H1 (cell line): ENCODE measurements around the gene VPS37D. TPM values are rescaled to one million over a fixed set of nuclear protein-coding genes. Genes with fewer than 3 reads are reported as not detected.

Source experiments
- CTCF ChIA-PET: fragments of 300-600 bp; sonication (Branson Sonifier 250); formaldehyde crosslinking; loops from one replicate; lab custom pipeline; 2021; ENCODE audit not compliant: partially characterized antibody; lab: Charles Lee
- POLR2A ChIA-PET: fragments of 300-600 bp; sonication (Branson Sonifier 250); formaldehyde crosslinking; loops from one replicate; lab custom pipeline; 2021; ENCODE audit warnings: inconsistent platforms; ENCODE audit not compliant: partially characterized antibody; lab: Charles Lee
- DNase-seq, 2 experiments: peaks; one replicate each; pipeline versions ENCODE4 v3.0.0 to v3.0.0-alpha.2; 2010 to 2022; ENCODE audit warnings: low spot score in 2 of 2, low read depth in 1 of 2, mixed read lengths in 1 of 2
- FAIRE-seq: peaks from 2 replicates; lab custom pipeline; 2011; peaks lifted over from hg19 to GRCh38; lab: Jason Lieb, UNC
- H2AFZ ChIP-seq: 2 replicates; pipeline ENCODE4 v1.8.1; 2012; ENCODE audit warnings: low read length, inconsistent platforms
- H2AK5ac ChIP-seq: 2 replicates; pipeline ENCODE4 v1.6.1; 2013; ENCODE audit warnings: low read depth, low read length
- H2BK120ac ChIP-seq: replicated peaks from 2 replicates; pipeline ENCODE3; 2013; ENCODE audit warnings: low read depth, low read length, inconsistent platforms
- H2BK12ac ChIP-seq: 2 replicates; pipeline ENCODE4 v1.6.1; 2013; ENCODE audit warnings: low read depth, low read length
- H2BK15ac ChIP-seq: 2 replicates; pipeline ENCODE4 v1.6.1; 2013; ENCODE audit warnings: low read length
- H2BK20ac ChIP-seq: 2 replicates; pipeline ENCODE4 v1.6.1; 2013; ENCODE audit warnings: low read length
- H2BK5ac ChIP-seq: 2 replicates; pipeline ENCODE4 v1.6.1; 2013; ENCODE audit warnings: low read depth, low read length
- H3K14ac ChIP-seq: 2 replicates; pipeline ENCODE4 v1.6.1; 2013; ENCODE audit warnings: inconsistent platforms; ENCODE audit not compliant: insufficient read length
- H3K18ac ChIP-seq: 2 replicates; pipeline ENCODE4 v1.6.1; 2013; ENCODE audit warnings: low read length; ENCODE audit errors: extremely low read depth
- H3K23ac ChIP-seq: 2 replicates; pipeline ENCODE4 v1.6.1; 2013; ENCODE audit warnings: inconsistent platforms; ENCODE audit not compliant: insufficient read length
- H3K23me2 ChIP-seq: 2 replicates; pipeline ENCODE4 v1.6.1; 2013; ENCODE audit warnings: low read depth, low read length
- H3K27ac ChIP-seq: 2 replicates; pipeline ENCODE4 v1.6.1; 2011; ENCODE audit warnings: low read depth, low read length, inconsistent platforms
- H3K27me3 ChIP-seq, 4 experiments: replicated peaks in 1 of 4; 1 replicate in 1 of 4; 2 replicates in 3 of 4; pipeline versions ENCODE4 v1.6.1 to v1.8.1; 2011 to 2013; ENCODE audit warnings: low read length in 3 of 4, mild to moderate bottlenecking in 3 of 4, inconsistent platforms in 2 of 4, mixed read lengths in 2 of 4, moderate library complexity in 1 of 4; ENCODE audit not compliant: control insufficient read depth in 3 of 4, insufficient read depth in 3 of 4; ENCODE audit errors: extremely low read depth in 1 of 4
- H3K36me3 ChIP-seq, 4 experiments: 2 replicates each; pipeline versions ENCODE4 v1.6.1 to v1.8.1; 2011 to 2013; ENCODE audit warnings: mild to moderate bottlenecking in 4 of 4, low read length in 3 of 4, moderate library complexity in 2 of 4, control low read depth in 1 of 4, inconsistent platforms in 1 of 4; ENCODE audit not compliant: insufficient read depth in 4 of 4, control insufficient read depth in 2 of 4
- H3K4ac ChIP-seq: replicated peaks from 2 replicates; pipeline ENCODE3; 2013; ENCODE audit warnings: low read length, low read depth, mixed read lengths, inconsistent platforms; ENCODE audit not compliant: insufficient read length
- H3K4me1 ChIP-seq, 4 experiments: replicated peaks in 1 of 4; 1 replicate in 1 of 4; 2 replicates in 3 of 4; pipeline versions ENCODE4 v1.6.1 to v1.8.1; 2011 to 2013; ENCODE audit warnings: low read length in 3 of 4, inconsistent platforms in 2 of 4, mixed read lengths in 1 of 4; ENCODE audit not compliant: insufficient read depth in 4 of 4, control insufficient read depth in 3 of 4
- H3K4me2 ChIP-seq, 2 experiments: 2 replicates each; pipeline versions ENCODE4 v1.6.1 to v1.8.1; 2011 to 2013; ENCODE audit warnings: low read depth in 2 of 2, low read length in 2 of 2, control low read depth in 1 of 2, inconsistent platforms in 1 of 2, mild to moderate bottlenecking in 1 of 2; ENCODE audit not compliant: insufficient read depth in 1 of 2
- H3K4me3 ChIP-seq, 4 experiments: fragments of 200-600, 300-600 bp in 1 of 4; sonication (generic), shearing (Covaris generic), sonication (Bioruptor Twin) in 1 of 4; 2 replicates each; pipeline versions ENCODE4 v1.5.1 to v1.8.1; 2011 to 2016; ENCODE audit warnings: low read length in 4 of 4, low read depth in 3 of 4, control low read depth in 2 of 4, inconsistent platforms in 2 of 4, mild to moderate bottlenecking in 2 of 4, mixed read lengths in 1 of 4, moderate library complexity in 1 of 4; ENCODE audit not compliant: insufficient read depth in 2 of 4; ENCODE audit errors: extremely low read depth in 1 of 4
- H3K56ac ChIP-seq: replicated peaks from 2 replicates; pipeline ENCODE3; 2013; ENCODE audit warnings: low read depth, mild to moderate bottlenecking, mixed read lengths, low read length, inconsistent platforms; ENCODE audit not compliant: insufficient read length
- H3K79me1 ChIP-seq: 2 replicates; pipeline ENCODE4 v1.6.1; 2013; ENCODE audit warnings: low read depth, low read length, control low read depth
- H3K79me2 ChIP-seq, 2 experiments: 2 replicates each; pipeline versions ENCODE4 v1.6.1 to v1.8.1; 2012 to 2013; ENCODE audit warnings: low read length in 2 of 2, mild to moderate bottlenecking in 2 of 2, inconsistent platforms in 1 of 2; ENCODE audit not compliant: insufficient read depth in 2 of 2, control insufficient read depth in 1 of 2
- H3K9ac ChIP-seq, 4 experiments: replicated peaks in 1 of 4; 1 replicate in 1 of 4; 2 replicates in 3 of 4; pipeline versions ENCODE4 v1.6.1 to v1.8.1; 2011 to 2013; ENCODE audit warnings: low read depth in 3 of 4, low read length in 3 of 4, control low read depth in 2 of 4, mild to moderate bottlenecking in 2 of 4, moderate library complexity in 2 of 4, inconsistent platforms in 1 of 4; ENCODE audit errors: extremely low read depth in 1 of 4
- H3K9me3 ChIP-seq, 2 experiments: 2 replicates each; pipeline versions ENCODE4 v1.6.1 to v1.8.1; 2012 to 2013; ENCODE audit warnings: mild to moderate bottlenecking in 2 of 2, moderate library complexity in 2 of 2, control low read depth in 1 of 2, inconsistent platforms in 1 of 2, low read depth in 1 of 2, low read length in 1 of 2, mixed read lengths in 1 of 2; ENCODE audit not compliant: insufficient read depth in 2 of 2
- H4K20me1 ChIP-seq, 2 experiments: replicated peaks in 1 of 2; 2 replicates each; pipeline versions ENCODE3 to v1.8.1; 2011 to 2013; ENCODE audit warnings: inconsistent platforms in 2 of 2, low read length in 2 of 2, mild to moderate bottlenecking in 1 of 2; ENCODE audit not compliant: insufficient read depth in 2 of 2, control insufficient read depth in 1 of 2
- H4K5ac ChIP-seq: 2 replicates; pipeline ENCODE4 v1.6.1; 2013; ENCODE audit warnings: low read length, low read depth, mixed read lengths, inconsistent platforms; ENCODE audit not compliant: insufficient read length
- H4K8ac ChIP-seq: 2 replicates; pipeline ENCODE4 v1.8.0; 2013; ENCODE audit warnings: mild to moderate bottlenecking, moderate library complexity, low read length, inconsistent platforms; ENCODE audit not compliant: insufficient read depth; ENCODE audit errors: extremely low read depth
- H4K91ac ChIP-seq: replicated peaks from 2 replicates; pipeline ENCODE3; 2013; ENCODE audit warnings: low read length, mixed read lengths, inconsistent platforms; ENCODE audit not compliant: insufficient read length
- POLR2AphosphoS5 ChIP-seq: IDR thresholded peaks from 2 replicates; pipeline ENCODE4 v1.6.1; 2011; ENCODE audit warnings: low read depth, low read length
- WGBS, 2 experiments: shearing (Covaris generic) in 1 of 2; methylation state at CpG; one replicate each; pipeline versions ENCODE4 v1.1.6 to v1.1.7; 2013 to 2015; ENCODE audit warnings: low lambda C conversion rate in 2 of 2, mixed read lengths in 2 of 2, inconsistent platforms in 1 of 2, low coverage in 1 of 2, missing lambda C conversion rate in 1 of 2; ENCODE audit not compliant: insufficient replicate concordance in 2 of 2, insufficient coverage in 1 of 2, insufficient read length in 1 of 2; ENCODE audit errors: extremely low coverage in 1 of 2, missing lambda C conversion rate in 1 of 2; 5-methylcytosine and 5-hydroxymethylcytosine counted together
- polyA plus RNA-seq, 7 experiments: library from polyadenylated mRNA; depleted of rRNA in 3 of 7; stranded (reverse) in 5 of 7; unstranded in 2 of 7; fragments of >200 nt in 5 of 7; fragments of 200-250 nt in 2 of 7; gene quantifications; 1 replicate in 5 of 7; 2 replicates in 1 of 7; 4 replicates in 1 of 7; pipeline versions ENCODE4 v1.2.1 to v1.2.3, GENCODE V29; 2011 to 2013; ENCODE audit warnings: missing spikeins in 2 of 7, mixed read lengths in 2 of 7
- total RNA-seq: library from RNA; stranded (reverse); fragmentation: NEBNext Ultra II Directional; extraction: Animal tissue kit (Norgen Biotek cat#: 25700); gene quantifications from 2 replicates; pipeline ENCODE4 v1.2.1, GENCODE V29; 2021
- TF ChIP-seq, protein P1 (sequence below): IDR thresholded peaks from 2 replicates; pipeline ENCODE4 v1.6.1; 2012; ENCODE audit warnings: inconsistent platforms

The VPS37D gene
- total and polyA plus RNA-seq, 2 of the 8 experiments (the other 6 are each of a cell fraction or from before 2014, with no cell fraction given) = 3.4 to 5.0 TPM

DNA sequence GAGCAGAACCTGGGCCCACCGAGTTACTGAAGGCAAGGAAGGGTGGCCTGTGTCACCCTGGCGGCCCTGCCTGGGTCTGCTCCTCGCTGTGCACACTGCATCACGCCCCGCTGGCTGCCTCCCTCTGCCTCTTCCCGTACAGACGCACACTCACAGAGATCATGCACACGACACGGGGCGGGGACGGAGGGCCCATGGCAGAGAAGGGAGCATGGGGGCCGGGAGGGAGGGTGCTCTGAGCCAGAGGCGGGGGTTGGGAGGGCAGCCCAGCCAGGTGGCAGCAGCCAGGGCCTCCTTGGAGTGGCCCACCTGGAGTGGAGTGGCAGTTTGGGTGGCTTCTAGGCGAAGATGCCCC, 32.4 kb downstream of the VPS37D start:
- peaks cover 6 to 26% (median 11%) of the 10 kb centered on the region in 4 experiments; a peak in 5 of 8 replicates for H3K36me3 ChIP-seq
- no peaks in the 10 kb centered on the region; a peak in 1 of 7 replicates for H3K27me3 ChIP-seq
- no peak overlapping the region for H2BK20ac ChIP-seq
- WGBS, 2 experiments = 90% methylated on average over 10 of the region's 14 CpGs; no CpG with 5 or more reads in 1 of the 2 experiments
- TF ChIP-seq POLR2AphosphoS5 = 0 out of 2 replicates have a peak, but pooled peaks have one; percentile 3
- TF ChIP-seq, protein P1, sequence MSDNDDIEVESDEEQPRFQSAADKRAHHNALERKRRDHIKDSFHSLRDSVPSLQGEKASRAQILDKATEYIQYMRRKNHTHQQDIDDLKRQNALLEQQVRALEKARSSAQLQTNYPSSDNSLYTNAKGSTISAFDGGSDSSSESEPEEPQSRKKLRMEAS = no peak
- no peaks in the 10 kb centered on the region for H3K79me2 ChIP-seq
- no peak overlapping the region for H4K5ac ChIP-seq
- H3K56ac ChIP-seq = no peak overlapping the region
- no peak overlapping the region for H3K4me2 ChIP-seq
- no peak overlapping the region for H3K23ac ChIP-seq
- H2AFZ ChIP-seq = no peak overlapping the region
- no peak overlapping the region for H3K9ac ChIP-seq
- DNase-seq (no peak), FAIRE-seq (no peak)
- ChIA-PET CTCF (interaction anchor here (0.7 to 9.7 kb wide), 15 partner anchors 12 to 177 kb away, joined by 3 to 130 read pairs (median 4); partner anchors contain the start of genes BAZ1B and STX1A), POLR2A (interaction anchor here (0.6 to 4.9 kb wide), 8 partner anchors 9 to 178 kb away, joined by 3 to 37 read pairs (median 3); partner anchors contain the start of genes BAZ1B and STX1A)
- no peak overlapping the region for H4K91ac ChIP-seq
- H2BK120ac ChIP-seq = no peak overlapping the region
- H3K9me3 ChIP-seq = no peaks in the 10 kb centered on the region
- H3K4ac ChIP-seq = no peak overlapping the region
- no peak overlapping the region for H3K18ac ChIP-seq
- H4K20me1 ChIP-seq = peaks cover 6 to 16% of the 10 kb centered on the region in 2 experiments
- no peak overlapping the region for H3K14ac ChIP-seq
- no peak overlapping the region for H3K4me3 ChIP-seq
- H4K8ac ChIP-seq = no peak overlapping the region
- H2AK5ac ChIP-seq = no peak overlapping the region
- no peak overlapping the region for H2BK5ac ChIP-seq
- no peak overlapping the region for H2BK15ac ChIP-seq
- H3K79me1 ChIP-seq = no peaks in the 10 kb centered on the region
- H3K23me2 ChIP-seq = peaks cover 2% of the 10 kb centered on the region; the same call in 1 of the 2 replicates
- H3K4me1 ChIP-seq = peaks cover 0 to 16% (median 11%) of the 10 kb centered on the region in 4 experiments; a peak in 6 of 7 replicates
- no peak overlapping the region for H3K27ac ChIP-seq
- no peak overlapping the region for H2BK12ac ChIP-seq
